SK-N-SH treated with all-trans-retinoic acid at 6 μM for 48 hours (cell line): ENCODE measurements around the gene TMED10.

ENCODE experiments used
- ATAC-seq: fragments of 200-7000 bp; cut with Tn5 transposase; 3 replicates; pipeline ENCODE4 v1.9.1; 2020; ENCODE audit warnings: mild to moderate bottlenecking, moderate library complexity
- ARNTL ChIP-seq: fragments of 450-650 bp; formaldehyde crosslinking; IDR thresholded peaks from 2 replicates; pipeline ENCODE4 v1.5.0; 2020; ENCODE audit warnings: low read depth, mild to moderate bottlenecking, moderate library complexity, borderline replicate concordance
- CREB5 ChIP-seq: fragments of 250-450 bp; sonication (Bioruptor Pico); IDR thresholded peaks from 2 replicates; pipeline ENCODE4 v1.5.1; 2020; ENCODE audit warnings: low read depth, mild to moderate bottlenecking, moderate library complexity
- CSDC2 ChIP-seq: fragments of 250-450 bp; sonication (Bioruptor Pico); IDR thresholded peaks from 2 replicates; pipeline ENCODE4 v1.5.0; 2020; ENCODE audit warnings: mild to moderate bottlenecking, moderate library complexity
- CSRNP3 ChIP-seq: fragments of 250-450 bp; sonication (Bioruptor Pico); IDR thresholded peaks from 2 replicates; pipeline ENCODE4 v1.5.1; 2021; ENCODE audit warnings: mild to moderate bottlenecking, moderate library complexity
- ESRRG ChIP-seq: fragments of 250-450 bp; sonication (Bioruptor Pico); IDR thresholded peaks from 2 replicates; pipeline ENCODE4 v1.6.1; 2021; ENCODE audit warnings: mild to moderate bottlenecking
- GLIS3 ChIP-seq: fragments of 250-450 bp; sonication (Bioruptor Pico); IDR thresholded peaks from 2 replicates; pipeline ENCODE4 v1.5.0; 2020; ENCODE audit warnings: mild to moderate bottlenecking, moderate library complexity
- ISL1 ChIP-seq: fragments of 250-450 bp; sonication (Bioruptor Pico); IDR thresholded peaks from 2 replicates; pipeline ENCODE4 v2.1.2; 2022; ENCODE audit warnings: mild to moderate bottlenecking, moderate library complexity
- OSR1 ChIP-seq: fragments of 250-450 bp; sonication (Bioruptor Pico); IDR thresholded peaks from 2 replicates; pipeline ENCODE4 v1.8.0; 2022; ENCODE audit warnings: moderate library complexity, mild to moderate bottlenecking, inconsistent platforms
- PATZ1 ChIP-seq: fragments of 250-450 bp; sonication (Bioruptor Pico); IDR thresholded peaks from 2 replicates; pipeline ENCODE4 v1.8.0; 2020; ENCODE audit warnings: mild to moderate bottlenecking, moderate library complexity, borderline replicate concordance
- POU6F1 ChIP-seq: fragments of 250-450 bp; sonication (Bioruptor Pico); IDR thresholded peaks from 2 replicates; pipeline ENCODE4 v1.8.0; 2021; ENCODE audit warnings: low read depth, mild to moderate bottlenecking, moderate library complexity, borderline replicate concordance
- PPARA ChIP-seq: fragments of 250-450 bp; sonication (Bioruptor Pico); IDR thresholded peaks from 2 replicates; pipeline ENCODE4 v1.5.0; 2020; ENCODE audit warnings: mild to moderate bottlenecking, borderline replicate concordance
- SNAI2 ChIP-seq: fragments of 250-450 bp; sonication (Bioruptor Pico); IDR thresholded peaks from 2 replicates; pipeline ENCODE4 v1.5.0; 2020; ENCODE audit warnings: mild to moderate bottlenecking, moderate library complexity
- TOX ChIP-seq: fragments of 250-450 bp; sonication (Bioruptor Pico); IDR thresholded peaks from 2 replicates; pipeline ENCODE4 v1.8.0; 2021; ENCODE audit warnings: mild to moderate bottlenecking, moderate library complexity, borderline replicate concordance
- TSHZ2 ChIP-seq: fragments of 250-450 bp; sonication (Bioruptor Pico); IDR thresholded peaks from 2 replicates; pipeline ENCODE4 v1.5.0; 2020; ENCODE audit warnings: mild to moderate bottlenecking, moderate library complexity
- ZC3H10 ChIP-seq: fragments of 250-450 bp; sonication (Bioruptor Pico); IDR thresholded peaks from 2 replicates; pipeline ENCODE4 v1.5.1; 2021; ENCODE audit warnings: mild to moderate bottlenecking, moderate library complexity
- ZFP3 ChIP-seq: fragments of 250-450 bp; sonication (Bioruptor Pico); IDR thresholded peaks from 2 replicates; pipeline ENCODE4 v1.5.0; 2020; ENCODE audit warnings: mild to moderate bottlenecking, moderate library complexity
- ZNF565 ChIP-seq: fragments of 450-650 bp; formaldehyde crosslinking; conservative IDR thresholded peaks from 2 replicates; pipeline ENCODE4 v1.5.0; 2020; ENCODE audit warnings: low read depth, mild to moderate bottlenecking, moderate library complexity
- ZNF70 ChIP-seq: fragments of 450-650 bp; formaldehyde crosslinking; IDR thresholded peaks from 2 replicates; pipeline ENCODE4 v1.5.0; 2020; ENCODE audit warnings: mild to moderate bottlenecking, moderate library complexity
- ZNF8 ChIP-seq: fragments of 450-650 bp; formaldehyde crosslinking; IDR thresholded peaks from 2 replicates; pipeline ENCODE4 v1.5.0; 2020; ENCODE audit warnings: mild to moderate bottlenecking, moderate library complexity

The TMED10 gene

GRCh38 chr14:75190023-75190422 lies 13.6 kb upstream of the TMED10 start:
- TF ChIP-seq PATZ1 (CRISPR knock-in tag) (no peak), ZNF565 (CRISPR knock-in tag) (no peak), CSRNP3 (CRISPR knock-in tag) (no peak), SNAI2 (no peak), POU6F1 (CRISPR knock-in tag) (no peak), CREB5 (CRISPR knock-in tag) (no peak), ZNF70 (no peak), ARNTL (CRISPR knock-in tag) (no peak), ZFP3 (CRISPR knock-in tag) (no peak), TSHZ2 (CRISPR knock-in tag) (no peak), GLIS3 (CRISPR knock-in tag) (no peak), ZNF8 (CRISPR knock-in tag) (no peak)

GRCh38 chr14:75188520-75189268 lies 12.3 kb upstream of the TMED10 start:
- TF ChIP-seq CSDC2 (no peak), PPARA (CRISPR knock-in tag) (no peak)
- ATAC-seq: no peak

More at GRCh38 chr14:75190023-75190422, 13.6 kb upstream of the TMED10 start:
- ATAC-seq: no peak

- no peak for ATAC-seq
- TF ChIP-seq POU6F1 (CRISPR knock-in tag): no peak
- TF ChIP-seq TOX (CRISPR knock-in tag): no peak
- no peak for TF ChIP-seq PATZ1 (CRISPR knock-in tag)
- no peak for TF ChIP-seq ISL1 (CRISPR knock-in tag)
- no peak for TF ChIP-seq ESRRG (CRISPR knock-in tag)
- no peak for TF ChIP-seq TSHZ2 (CRISPR knock-in tag)
- TF ChIP-seq ZC3H10: no peak
- TF ChIP-seq OSR1: no peak
- no peak for TF ChIP-seq CSDC2
- no peak for TF ChIP-seq ZNF8 (CRISPR knock-in tag)
- no peak for TF ChIP-seq SNAI2
- no peak for TF ChIP-seq CSRNP3 (CRISPR knock-in tag)
Observed at GRCh38 chr14:75188086-75188485, 11.7 kb upstream of the TMED10 start.
